Stimulated activated CD4-positive, alpha-beta T cell treated with anti-CD3 and anti-CD28 coated beads, Interleukin-1b, Interleukin-23, amount 100 ng/mL, for 1 hour (primary cell): ENCODE results near the gene DACH1.
"Not testable (repeated sequence)": the region's sequence is repeated elsewhere in the genome, so short reads cannot be mapped to it uniquely, and the experiment has no call there.

Experiments used
- DNase-seq, 2 donors: peaks; one replicate each; pipeline ENCODE4 v3.0.0-alpha.2; 2020; ENCODE audit warnings: low read depth in 2 of 2

Gene DACH1

GRCh38 chr13:71828564-71828963, 38.4 kb downstream of the DACH1 start:
- DNase-seq, result no peak

- no peak for DNase-seq
These were observed 38.9 kb downstream of the DACH1 start for GRCh38 chr13:71828117-71828516.

- DNase-seq, result no peak
These were observed 39.8 kb downstream of the DACH1 start for GRCh38 chr13:71827241-71827640.

GRCh38 chr13:71820699-71821098, 46.3 kb downstream of the DACH1 start:
- no peak for DNase-seq

GRCh38 chr13:71817335-71817734, 49.7 kb downstream of the DACH1 start:
- no peak for DNase-seq

GRCh38 chr13:71814806-71815360, 52.1 kb downstream of the DACH1 start:
- no peak for DNase-seq

- no peak for DNase-seq
These were observed 53.8 kb downstream of the DACH1 start for GRCh38 chr13:71813187-71813586.

- DNase-seq, result no peak
These were observed 55.7 kb downstream of the DACH1 start for GRCh38 chr13:71811344-71811743.

GRCh38 chr13:71808708-71809107, 58.3 kb downstream of the DACH1 start:
- DNase-seq, result no peak

- no peak for DNase-seq
These were observed 60.1 kb downstream of the DACH1 start for GRCh38 chr13:71806886-71807285.

- no peak for DNase-seq
These were observed 63.9 kb downstream of the DACH1 start for GRCh38 chr13:71803066-71803465.

- no peak for DNase-seq
These were observed 65.2 kb downstream of the DACH1 start for GRCh38 chr13:71801781-71802180.

- no peak for DNase-seq
These were observed 65.7 kb downstream of the DACH1 start for GRCh38 chr13:71801165-71801760.

GRCh38 chr13:71799324-71799723, 67.7 kb downstream of the DACH1 start:
- no peak for DNase-seq

GRCh38 chr13:71798707-71799106, 68.3 kb downstream of the DACH1 start:
- no peak for DNase-seq

GRCh38 chr13:71797517-71797916, 69.5 kb downstream of the DACH1 start:
- no peak for DNase-seq

GRCh38 chr13:71789693-71790329, 77.2 kb downstream of the DACH1 start:
- DNase-seq, result no peak

GRCh38 chr13:71789037-71789436, 78.0 kb downstream of the DACH1 start:
- no peak for DNase-seq

GRCh38 chr13:71787414-71787813, 79.6 kb downstream of the DACH1 start:
- DNase-seq, result no peak

- no peak for DNase-seq
These were observed 80.1 kb downstream of the DACH1 start for GRCh38 chr13:71786875-71787274.

- no peak for DNase-seq
These were observed 81.6 kb downstream of the DACH1 start for GRCh38 chr13:71785361-71785760.

GRCh38 chr13:71780546-71780945, 86.5 kb downstream of the DACH1 start:
- DNase-seq, result no peak

GRCh38 chr13:71778998-71779397, 88.0 kb downstream of the DACH1 start:
- DNase-seq, result not testable (repeated sequence)

GRCh38 chr13:71775966-71776365, 91.0 kb downstream of the DACH1 start:
- DNase-seq, result no peak
